Measurements from ENCODE around the gene SLC39A12. TPM values are rescaled to one million over a fixed set of nuclear protein-coding genes. Genes with fewer than 3 reads are reported as not detected.

Gene SLC39A12
- total RNA-seq, 4 donors from 2014 or later: not detected

GRCh38 chr10:18005445-18005780 is 53.7 kb downstream of the SLC39A12 start:
- H3K27me3 ChIP-seq: no peaks in the 10 kb centered on the region
- TF ChIP-seq POLR2A (IDR thresholded peaks at IDR 0.05; ENCODE audit: low read depth) (no peak), EP300 (IDR thresholded peaks at IDR 0.05) (no peak), CTCF (IDR thresholded peaks at IDR 0.05) (no peak), POLR2AphosphoS5 (IDR thresholded peaks at IDR 0.05) (no peak)
- H3K27ac ChIP-seq (replicated peaks in 1 of 4): no peak overlapping the region
- H3K4me1 ChIP-seq: peaks cover 8 to 14% (median 14%) of the 10 kb centered on the region in 4 donors
- 37% methylated on average over 3 of the region's 3 CpGs for WGBS
- intact Hi-C loops (cut with DNase I): no loop called here
- H3K4me3 ChIP-seq: peak overlapping the region in 1 of 4 donors; percentile 4
- no peaks in the 10 kb centered on the region for H3K36me3 ChIP-seq
- no peak for DNase-seq (ENCODE audit: extremely low spot score)
- no peaks in the 10 kb centered on the region for H3K9me3 ChIP-seq

GRCh38 chr10:18005781-18006456 is 54.2 kb downstream of the SLC39A12 start:
- no peaks in the 10 kb centered on the region for H3K9me3 ChIP-seq
- no peaks in the 10 kb centered on the region for H3K36me3 ChIP-seq
- no peak for TF ChIP-seq POLR2A (IDR thresholded peaks at IDR 0.05; ENCODE audit: low read depth)
- TF ChIP-seq CTCF (IDR thresholded peaks at IDR 0.05): no peak
- TF ChIP-seq EP300 (IDR thresholded peaks at IDR 0.05): no peak
- TF ChIP-seq POLR2AphosphoS5 (IDR thresholded peaks at IDR 0.05): no peak
- WGBS: 8% methylated on average over 6 of the region's 6 CpGs
- no peaks in the 10 kb centered on the region for H3K27me3 ChIP-seq
- intact Hi-C loops (cut with DNase I): no loop called here
- peak overlapping the region in 1 of 4 donors; percentile 11 for H3K27ac ChIP-seq (replicated peaks in 1 of 4)
- H3K4me1 ChIP-seq: peaks cover 8 to 14% (median 14%) of the 10 kb centered on the region in 4 donors
- no peak for DNase-seq (ENCODE audit: extremely low spot score)
- peak overlapping the region in 1 of 4 donors; percentile 4 for H3K4me3 ChIP-seq

- H3K27me3 ChIP-seq: no peaks in the 10 kb centered on the region
- DNase-seq (ENCODE audit: extremely low spot score): no peak
- TF ChIP-seq POLR2A (IDR thresholded peaks at IDR 0.05; ENCODE audit: low read depth): no peak
- TF ChIP-seq EP300 (IDR thresholded peaks at IDR 0.05): no peak
- no peak for TF ChIP-seq POLR2AphosphoS5 (IDR thresholded peaks at IDR 0.05)
- TF ChIP-seq CTCF (IDR thresholded peaks at IDR 0.05): no peak
- H3K9me3 ChIP-seq: no peaks in the 10 kb centered on the region
- H3K4me1 ChIP-seq: peaks cover 8 to 14% (median 14%) of the 10 kb centered on the region in 4 donors
- 21% methylated on average over 1 of the region's 1 CpG for WGBS
- H3K4me3 ChIP-seq: no peak overlapping the region
- H3K36me3 ChIP-seq: no peaks in the 10 kb centered on the region
- intact Hi-C loops (cut with DNase I): no loop called here
- H3K27ac ChIP-seq (replicated peaks in 1 of 4): no peak overlapping the region
These were observed 57.3 kb downstream of the SLC39A12 start for GRCh38 chr10:18008986-18009385.

GRCh38 chr10:18010050-18010449 is 58.3 kb downstream of the SLC39A12 start:
- intact Hi-C loops (cut with DNase I): no loop called here
- DNase-seq (ENCODE audit: extremely low spot score): no peak
- Histone ChIP-seq H3K4me1 (peaks cover 8 to 14% (median 13%) of the 10 kb centered on the region in 4 donors), H3K27ac (replicated peaks in 1 of 4) (no peak overlapping the region), H3K9me3 (no peaks in the 10 kb centered on the region), H3K27me3 (no peaks in the 10 kb centered on the region), H3K36me3 (no peaks in the 10 kb centered on the region), H3K4me3 (no peak overlapping the region)
- 55% methylated on average over 2 of the region's 2 CpGs for WGBS
- no peak for TF ChIP-seq CTCF (IDR thresholded peaks at IDR 0.05)
- no peak for TF ChIP-seq EP300 (IDR thresholded peaks at IDR 0.05)
- TF ChIP-seq POLR2A (IDR thresholded peaks at IDR 0.05; ENCODE audit: low read depth): no peak
- no peak for TF ChIP-seq POLR2AphosphoS5 (IDR thresholded peaks at IDR 0.05)

GRCh38 chr10:18020523-18020922 is 68.8 kb downstream of the SLC39A12 start:
- Histone ChIP-seq H3K4me1 (no peaks in the 10 kb centered on the region), H3K9me3 (peaks cover 0 to 11% (median 3%) of the 10 kb centered on the region in 4 donors), H3K4me3 (no peak overlapping the region), H3K27ac (replicated peaks in 1 of 4) (no peak overlapping the region), H3K36me3 (no peaks in the 10 kb centered on the region), H3K27me3 (no peaks in the 10 kb centered on the region)
- no peak for TF ChIP-seq EP300 (IDR thresholded peaks at IDR 0.05)
- no peak for TF ChIP-seq POLR2AphosphoS5 (IDR thresholded peaks at IDR 0.05)
- TF ChIP-seq CTCF (IDR thresholded peaks at IDR 0.05): no peak
- intact Hi-C loops (cut with DNase I): no loop called here
- 94% methylated on average over 1 of the region's 1 CpG for WGBS
- DNase-seq (ENCODE audit: extremely low spot score): no peak
